Muscle of back (tissue), 11 donors: ENCODE measurements around the gene RARG. TPM values are rescaled to one million over a fixed set of nuclear protein-coding genes. Genes with fewer than 3 reads are reported as not detected.
"Not testable (repeated sequence)": the region's sequence is repeated elsewhere in the genome, so short reads cannot be mapped to it uniquely, and the experiment has no call there.

ENCODE experiments used
- DNase-seq, 3 donors: peaks; one replicate each; pipeline versions ENCODE4 v3.0.0 to v3.0.0-alpha.2; 2013
- polyA plus RNA-seq, 10 donors: library from polyadenylated mRNA; unstranded; fragments of 120-200 nt; gene quantifications; one replicate each; pipeline ENCODE4 v1.2.1, GENCODE V29; 2013; ENCODE audit not compliant: insufficient read length in 10 of 10

Gene RARG
- polyA plus RNA-seq, 10 donors: 17.8 to 45.7 (median 26.1) TPM

DNA sequence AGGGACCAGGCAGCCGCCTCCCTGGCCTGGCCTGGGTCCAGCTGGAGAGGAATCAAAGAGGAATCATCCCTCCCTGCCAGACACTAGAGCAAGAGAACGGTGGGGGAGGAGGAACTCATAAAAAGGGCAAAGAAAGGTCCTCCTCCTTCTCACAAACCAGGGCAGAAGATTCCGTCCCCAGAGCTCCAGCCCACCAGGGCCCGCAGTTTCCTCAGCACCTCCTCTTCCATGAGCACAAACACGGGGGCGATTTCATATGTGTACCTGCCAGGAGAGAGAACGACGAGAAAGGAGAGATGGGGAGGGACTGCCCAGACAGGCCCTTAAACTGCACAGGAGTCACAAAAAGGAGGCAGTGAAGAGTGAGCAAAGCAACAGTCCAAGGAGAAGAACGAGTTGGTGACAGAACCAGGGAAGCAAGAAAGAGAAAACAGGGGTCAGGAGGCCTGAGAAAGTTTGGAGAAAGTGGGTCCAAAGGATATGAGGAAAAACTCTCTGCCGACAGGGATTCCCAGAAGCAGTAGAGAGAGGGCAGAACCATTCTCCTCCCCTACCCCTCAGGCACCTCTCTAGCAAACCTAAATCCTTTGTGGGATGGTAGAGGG, 60.2 kb downstream of the RARG start:
- no peak for DNase-seq

DNA sequence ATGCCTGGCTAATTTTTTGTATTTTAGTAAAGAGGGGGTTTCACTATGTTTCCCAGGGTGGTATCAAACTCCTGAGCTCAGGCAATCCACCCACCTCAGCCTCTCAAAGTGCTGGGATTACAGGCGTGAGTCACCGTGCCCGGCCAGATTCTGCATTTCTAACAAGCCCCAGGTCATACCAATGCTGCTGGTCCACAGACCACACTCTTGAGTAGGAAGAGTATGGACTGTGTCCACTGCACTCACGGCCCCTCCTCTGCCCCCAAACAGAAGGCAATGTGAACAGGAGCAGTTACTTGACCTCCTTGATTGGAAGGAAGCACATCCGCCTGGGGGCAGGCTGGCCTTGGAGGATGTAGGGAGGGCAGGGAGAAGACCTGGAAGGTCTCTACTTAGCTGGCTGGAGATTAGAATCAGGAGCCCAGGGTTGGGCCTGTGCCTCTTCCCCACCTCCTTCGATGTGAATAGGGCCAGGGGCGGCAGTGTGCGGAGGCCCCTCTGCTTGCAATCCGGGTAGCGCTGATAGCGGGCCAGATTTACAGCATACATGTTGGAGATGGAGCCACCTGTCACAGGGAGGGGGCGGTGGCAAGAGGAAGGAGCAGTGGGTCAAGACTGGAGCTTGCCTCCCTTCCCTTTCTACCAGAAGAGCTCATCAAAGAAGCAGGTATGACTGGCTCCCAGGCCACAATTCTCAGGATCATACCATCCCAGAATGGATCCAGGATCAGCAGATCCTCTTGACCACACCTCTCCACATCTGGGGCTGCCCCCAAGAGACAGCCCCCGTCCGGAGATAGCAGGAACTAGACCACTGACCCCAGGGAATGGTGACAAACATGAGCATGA, 60.9 kb downstream of the RARG start:
- no peak for DNase-seq

DNA sequence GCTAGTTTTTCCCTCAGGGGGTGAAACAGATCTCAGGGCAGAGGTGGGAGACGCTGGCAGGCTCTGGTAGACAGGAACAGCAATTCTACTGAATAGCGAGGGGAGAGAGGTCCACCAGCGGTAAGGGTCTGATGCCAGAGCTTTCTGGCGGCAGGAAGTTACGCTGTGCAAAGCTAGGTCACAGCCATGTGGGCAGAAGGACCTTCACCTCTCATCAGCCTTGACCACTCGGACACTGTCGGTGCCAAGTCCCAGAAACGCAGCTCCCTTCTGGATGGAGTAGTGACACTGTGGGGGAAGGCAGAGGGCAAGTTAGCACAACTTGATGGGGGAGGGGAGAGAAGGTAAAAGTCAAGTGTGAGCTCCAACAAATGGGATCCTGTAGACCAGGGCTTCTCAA, 61.8 kb downstream of the RARG start:
- DNase-seq: no peak

- DNase-seq: no peak
Measured at GRCh38 chr12:53169644-53170043, 62.4 kb downstream of the RARG start.

DNA sequence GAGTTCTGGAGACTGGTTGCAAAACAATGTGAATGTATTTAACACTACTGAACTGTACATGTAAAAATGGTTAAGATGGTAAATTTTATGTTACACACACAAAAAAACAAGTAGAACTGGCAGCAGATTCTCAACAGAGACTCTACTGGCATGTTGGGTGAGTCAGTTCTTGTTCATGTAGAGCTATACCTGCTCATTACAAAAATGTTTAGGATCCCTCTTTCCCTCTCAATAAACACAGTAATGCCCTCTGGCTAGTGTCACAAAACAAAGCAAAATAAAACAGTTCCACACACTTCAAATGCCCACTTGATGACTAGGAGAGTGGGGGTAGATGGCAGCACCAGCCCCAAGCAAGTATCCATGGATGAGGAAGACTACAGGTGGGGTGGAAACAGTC, 65.2 kb downstream of the RARG start:
- DNase-seq: no peak

DNA sequence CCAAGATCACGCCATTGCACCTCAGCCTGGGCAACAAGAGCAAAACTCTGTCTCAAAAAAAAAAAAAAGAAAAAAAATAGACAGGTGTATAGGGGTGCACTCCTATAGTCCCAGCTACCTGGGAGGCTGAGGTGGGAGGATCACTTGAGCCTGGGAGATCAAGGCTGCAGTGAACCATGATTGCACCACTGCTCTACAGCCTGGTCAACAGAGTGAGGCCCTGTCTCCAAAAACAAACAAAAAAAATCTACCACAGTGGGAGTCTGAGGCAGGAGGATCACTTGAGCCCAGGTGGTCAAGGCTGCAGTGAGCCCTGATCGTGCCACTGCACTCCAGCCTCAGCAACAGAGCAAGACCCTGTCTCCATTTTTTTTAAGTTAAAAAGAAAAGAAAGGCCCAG, 69.0 kb downstream of the RARG start:
- not testable (repeated sequence) for DNase-seq

DNA sequence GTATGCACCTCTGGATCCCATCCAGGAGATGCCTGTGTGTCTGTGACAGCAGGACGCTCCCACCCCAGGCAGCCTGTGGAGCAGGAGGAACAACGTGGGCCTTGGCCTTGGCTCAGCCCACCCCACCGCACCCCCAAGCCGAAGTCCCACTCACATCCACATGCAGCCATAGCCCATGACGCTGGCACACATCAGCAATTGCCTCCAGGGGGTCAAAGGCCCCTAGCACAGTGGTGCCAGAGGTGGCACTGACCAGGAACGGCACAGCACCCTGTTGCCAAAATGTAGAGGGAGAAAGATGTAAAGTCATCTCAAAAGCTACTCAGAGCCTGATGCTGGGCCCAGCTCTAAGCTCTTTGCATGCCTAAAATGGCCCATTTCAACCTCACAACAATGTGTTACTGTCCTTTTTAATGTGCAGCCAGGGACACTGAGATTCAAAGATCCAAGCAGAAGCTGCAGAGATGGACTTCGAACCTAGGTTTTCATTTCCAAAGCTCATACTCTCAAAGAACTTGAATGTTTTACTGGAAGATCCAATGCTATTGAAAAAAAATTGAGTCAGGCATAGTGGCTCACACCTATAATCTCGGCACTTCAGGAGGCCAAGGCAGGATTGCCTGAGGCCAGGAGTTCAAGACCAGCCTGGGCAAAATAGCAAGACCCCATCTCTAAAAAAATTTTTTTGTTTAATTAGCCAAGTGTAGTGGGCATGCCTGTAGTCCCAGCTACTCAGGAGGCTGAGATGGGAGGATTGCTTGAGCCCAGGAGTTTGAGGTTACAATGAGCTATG, 70.7 kb downstream of the RARG start:
- no peak for DNase-seq

DNA sequence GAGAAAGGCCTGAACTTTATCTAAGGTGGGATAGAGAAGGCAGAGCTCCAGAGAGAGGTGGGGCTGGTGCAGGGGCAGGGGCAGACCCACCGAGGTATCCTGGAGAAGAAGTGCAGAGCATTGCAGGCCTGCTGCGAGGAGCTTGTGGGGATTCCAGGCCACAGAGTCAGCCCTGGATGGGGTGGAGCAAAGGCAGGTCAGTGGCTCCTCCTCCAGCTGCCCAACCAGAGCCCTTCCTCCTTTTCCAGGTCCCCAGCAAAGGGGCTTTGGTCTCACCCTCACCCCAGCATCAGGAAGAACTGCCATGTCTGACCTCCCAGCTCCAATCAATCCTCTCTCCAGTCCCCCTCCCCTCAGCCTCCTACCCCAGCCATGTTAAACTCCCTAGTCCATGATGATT, 71.3 kb downstream of the RARG start:
- DNase-seq: no peak

Other genes with a start within 250 kb of the RARG start
- gene EIF4B, start 225.8 kb downstream of the RARG start, polyA plus RNA-seq: 100 to 1,000 TPM; 357 to 476 (median 416) TPM
- gene TNS2, start 182.1 kb downstream of the RARG start, polyA plus RNA-seq: 100 to 1,000 TPM in 3 of 10 donors, 10 to 100 TPM in 7; 60.2 to 137 (median 84.2) TPM
- 10 to 100 TPM; 15.9 to 22.3 (median 18.3) TPM for gene SPRYD3, start 152.8 kb downstream of the RARG start, polyA plus RNA-seq
- 100 to 1,000 TPM in 6 of 10 donors, 10 to 100 TPM in 4; 39.4 to 236 (median 105) TPM for gene IGFBP6, start 134.5 kb downstream of the RARG start, polyA plus RNA-seq
- gene SOAT2, start 128.7 kb downstream of the RARG start, polyA plus RNA-seq: under 1 TPM in 8 of 10 donors, not detected in 2; 0.12 to 0.45 (median 0.22) TPM
- gene ZNF740, start 51.5 kb downstream of the RARG start, polyA plus RNA-seq: 10 to 100 TPM; 25.0 to 36.7 (median 28.3) TPM
- gene CSAD, start 51.3 kb downstream of the RARG start, polyA plus RNA-seq: 10 to 100 TPM; 18.5 to 75.7 (median 28.7) TPM
- 1 to 10 TPM in 5 of 10 donors, under 1 TPM in 5; 0.46 to 5.6 (median 0.93) TPM for gene ITGB7, start 25.0 kb downstream of the RARG start, polyA plus RNA-seq
- gene ESPL1, start 36.1 kb upstream of the RARG start, polyA plus RNA-seq: 1 to 10 TPM; 3.6 to 8.6 (median 5.2) TPM
- 100 to 1,000 TPM; 481 to 551 (median 501) TPM for gene PFDN5, start 63.3 kb upstream of the RARG start, polyA plus RNA-seq
- 10 to 100 TPM; 30.5 to 40.3 (median 33.3) TPM for gene MYG1, start 67.5 kb upstream of the RARG start, polyA plus RNA-seq
- gene AAAS, start 89.4 kb upstream of the RARG start, polyA plus RNA-seq: 10 to 100 TPM; 44.1 to 68.4 (median 49.4) TPM
- under 1 TPM in 5 of 10 donors, not detected in 5; 0.10 to 0.22 (median 0.20) TPM for gene SP7, start 104.1 kb upstream of the RARG start, polyA plus RNA-seq
- 10 to 100 TPM; 31.0 to 46.7 (median 40.0) TPM for gene SP1, start 148.0 kb upstream of the RARG start, polyA plus RNA-seq
- under 1 TPM in 2 of 10 donors, not detected in 8; 0.28 to 0.60 TPM for gene AMHR2, start 191.6 kb upstream of the RARG start, polyA plus RNA-seq
- 10 to 100 TPM; 39.2 to 58.4 (median 49.0) TPM for gene PRR13, start 209.5 kb upstream of the RARG start, polyA plus RNA-seq
- 100 to 1,000 TPM; 505 to 651 (median 595) TPM for gene PCBP2, start 219.9 kb upstream of the RARG start, polyA plus RNA-seq